ENCODE data around the gene SCD. TPM values are rescaled to one million over a fixed set of nuclear protein-coding genes. Genes with fewer than 3 reads are reported as not detected.

The SCD gene
- total RNA-seq, 1 experiment from 2014 or later, result 652 TPM

DNA sequence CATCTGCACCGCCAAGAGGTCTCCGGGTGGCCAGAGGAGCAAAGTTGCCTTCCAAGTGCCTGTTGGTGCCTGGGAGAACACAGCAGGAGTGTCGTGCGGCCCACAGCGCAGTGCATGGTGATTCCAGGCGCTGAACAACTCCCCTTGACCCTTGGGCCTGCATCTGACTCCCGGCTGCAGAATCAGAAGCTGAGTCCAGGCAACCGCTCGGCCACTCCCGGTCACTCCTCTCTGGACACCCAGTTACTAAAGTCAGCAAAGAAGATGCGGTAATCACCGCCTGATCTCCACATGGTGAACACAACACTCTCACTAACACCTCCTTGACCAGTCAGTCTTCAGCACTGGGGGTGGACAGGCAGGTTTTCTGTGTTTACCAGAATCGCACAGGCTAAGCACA, 35.5 kb downstream of the SCD start:
- CTCF ChIA-PET, result no interaction called here
- Histone ChIP-seq H3K36me3 (ENCODE audit: control insufficient read depth in 1 of 2, insufficient read depth in 2 of 2, low read length in 2 of 2) (peaks cover 10 to 16% of the 10 kb centered on the region in 2 experiments; a peak in 2 of 4 replicates), H3K27ac (ENCODE audit: low read depth, low read length) (no peak overlapping the region), H2AFZ (ENCODE audit: low read depth, low read length, poor library complexity, severe bottlenecking) (no peak overlapping the region), H3K4me3 (replicated peaks in 1 of 2; ENCODE audit: low read depth in 1 of 2, low read length in 2 of 2) (no peak overlapping the region), H3K4me2 (ENCODE audit: low read length) (no peak overlapping the region), H3K9ac (ENCODE audit: low read length) (no peak overlapping the region), H3K27me3 (ENCODE audit: insufficient read depth, low read length) (no peaks in the 10 kb centered on the region), H3K79me2 (ENCODE audit: insufficient read depth, low read length) (no peaks in the 10 kb centered on the region), H3K9me2 (ENCODE audit: insufficient read depth) (no peaks in the 10 kb centered on the region), H4K20me1 (ENCODE audit: insufficient read depth) (no peaks in the 10 kb centered on the region), H3K4me1 (ENCODE audit: control insufficient read depth in 1 of 2, insufficient read depth in 2 of 2, low read length in 2 of 2) (peaks cover 2 to 3% of the 10 kb centered on the region in 2 experiments; a peak in 3 of 4 replicates), H3K9me3 (ENCODE audit: control insufficient read depth in 1 of 2, insufficient read depth in 1 of 2, low read depth in 1 of 2, low read length in 2 of 2) (no peaks in the 10 kb centered on the region)
- no peak for TF ChIP-seq CEBPB (IDR thresholded peaks at IDR 0.05; ENCODE audit: low read depth)
- TF ChIP-seq SP1 (IDR thresholded peaks at IDR 0.05; ENCODE audit: low read depth), result no peak
- DNase-seq (ENCODE audit: low read depth, low spot score), result no peak
- POLR2A ChIA-PET, result interaction anchor here (1.4 kb wide), 1 partner anchor 12 kb away, joined by 4 read pairs; no protein-coding TSS in a partner anchor
- intact Hi-C loops (cut with micrococcal nuclease), result no loop called here
- BruUV-seq (replicated peaks), result no TSS peak
- RAD21 ChIA-PET (ENCODE audit: low non-redundant PET in 1 of 2, low total read pairs in 2 of 2, uncharacterized antibody in 2 of 2, unreplicated experiment in 2 of 2), result no interaction called here
- ATAC-seq, result no peak

DNA sequence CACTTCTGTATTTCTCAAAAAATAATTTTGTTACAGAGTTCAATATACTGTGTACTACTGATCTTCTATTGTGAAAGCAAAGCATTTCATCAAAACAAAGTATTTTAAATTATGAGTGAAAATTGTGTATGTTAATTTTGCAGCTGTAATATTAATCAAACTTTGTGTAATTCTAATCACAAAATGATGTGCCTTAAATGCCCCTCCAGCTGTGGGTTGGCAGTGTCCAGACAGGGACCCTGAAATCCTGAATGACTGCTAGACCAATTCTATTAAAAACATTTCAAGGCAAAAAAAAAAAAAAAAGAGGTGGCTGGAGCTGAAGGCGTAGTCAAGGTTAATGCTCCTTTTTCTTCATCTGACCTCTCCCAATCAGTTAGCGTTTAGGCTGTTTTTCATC, 36.2 kb downstream of the SCD start:
- Histone ChIP-seq H3K4me3 (replicated peaks in 1 of 2; ENCODE audit: low read depth in 1 of 2, low read length in 2 of 2) (no peak overlapping the region), H3K4me2 (ENCODE audit: low read length) (no peak overlapping the region), H3K9me3 (ENCODE audit: control insufficient read depth in 1 of 2, insufficient read depth in 1 of 2, low read depth in 1 of 2, low read length in 2 of 2) (no peaks in the 10 kb centered on the region), H3K4me1 (ENCODE audit: control insufficient read depth in 1 of 2, insufficient read depth in 2 of 2, low read length in 2 of 2) (no peaks in the 10 kb centered on the region), H3K27ac (ENCODE audit: low read depth, low read length) (no peak overlapping the region), H4K20me1 (ENCODE audit: insufficient read depth) (no peaks in the 10 kb centered on the region), H3K79me2 (ENCODE audit: insufficient read depth, low read length) (no peaks in the 10 kb centered on the region), H2AFZ (ENCODE audit: low read depth, low read length, poor library complexity, severe bottlenecking) (no peak overlapping the region), H3K27me3 (ENCODE audit: insufficient read depth, low read length) (no peaks in the 10 kb centered on the region), H3K9ac (ENCODE audit: low read length) (no peak overlapping the region), H3K36me3 (ENCODE audit: control insufficient read depth in 1 of 2, insufficient read depth in 2 of 2, low read length in 2 of 2) (peaks cover 10 to 16% of the 10 kb centered on the region in 2 experiments; a peak in 2 of 4 replicates), H3K9me2 (ENCODE audit: insufficient read depth) (no peaks in the 10 kb centered on the region)
- ChIA-PET CTCF (no interaction called here), POLR2A (interaction anchor here (1.4 kb wide), 1 partner anchor 13 kb away, joined by 4 read pairs; no protein-coding TSS in a partner anchor), RAD21 (ENCODE audit: low non-redundant PET in 1 of 2, low total read pairs in 2 of 2, uncharacterized antibody in 2 of 2, unreplicated experiment in 2 of 2) (no interaction called here)
- TF ChIP-seq ELF1 (IDR thresholded peaks at IDR 0.05; ENCODE audit: borderline replicate concordance, low read depth), result no peak
- no TSS peak for BruUV-seq (replicated peaks)
- DNase-seq (ENCODE audit: low read depth, low spot score) (no peak), ATAC-seq (no peak)
- intact Hi-C loops (cut with micrococcal nuclease), result no loop called here
